Hepatocyte (in vitro differentiated cells): ENCODE data around the gene POU3F3.

Experiments used
- CTCF ChIP-seq: fragments of 200-600 bp; sonication (generic); IDR thresholded peaks from 2 replicates; pipeline ENCODE4 v1.5.1; 2016; ENCODE audit warnings: antibody characterized with exemption, mild to moderate bottlenecking; ENCODE audit not compliant: poor library complexity
- EZH2 ChIP-seq: fragments of 200-600 bp; sonication (generic); IDR thresholded peaks from 2 replicates; pipeline ENCODE4 v1.6.1; 2016; ENCODE audit warnings: antibody characterized with exemption, mild to moderate bottlenecking, borderline replicate concordance

GRCh38 chr2:104849618-104850141, 4.2 kb upstream of the POU3F3 start:
- TF ChIP-seq CTCF (peak; percentile 89), EZH2 (no peak)
